Activated CD4-positive, alpha-beta T cell treated with anti-CD3 and anti-CD28 coated beads for 48 hours (primary cell): Measurements from ENCODE around the gene SLC3A2.

Experiments used
- DNase-seq: peaks from one replicate; pipeline ENCODE4 v3.0.0-alpha.2; 2020

The SLC3A2 gene

GRCh38 chr11:62911137-62912130 is 30.7 kb downstream of the SLC3A2 start:
- DNase-seq, result no peak

GRCh38 chr11:62912268-62912667 is 31.6 kb downstream of the SLC3A2 start:
- no peak for DNase-seq

- DNase-seq, result no peak
Observed at GRCh38 chr11:62914416-62914815, 33.7 kb downstream of the SLC3A2 start.

GRCh38 chr11:62917906-62918502 is 37.3 kb downstream of the SLC3A2 start:
- DNase-seq, result no peak

GRCh38 chr11:62918531-62918930 is 37.8 kb downstream of the SLC3A2 start:
- DNase-seq, result no peak

- DNase-seq, result no peak
Observed at GRCh38 chr11:62919476-62919875, 38.8 kb downstream of the SLC3A2 start.

- DNase-seq, result no peak
Observed at GRCh38 chr11:62919898-62920640, 39.4 kb downstream of the SLC3A2 start.

- no peak for DNase-seq
Observed at GRCh38 chr11:62921201-62921572, 40.5 kb downstream of the SLC3A2 start, which contains the start of gene CHRM1. Gene CHRM1 (minus strand): TSS chr11:62921363. CDS start chr11:62911100, 10,263 bp downstream.

- DNase-seq, result no peak
Observed at GRCh38 chr11:62921573-62922188, 41.0 kb downstream of the SLC3A2 start.

GRCh38 chr11:62922189-62922589 is 41.5 kb downstream of the SLC3A2 start:
- no peak for DNase-seq

GRCh38 chr11:62922653-62923431 is 42.1 kb downstream of the SLC3A2 start:
- DNase-seq, result peak; percentile 68

GRCh38 chr11:62923601-62924411 is 43.1 kb downstream of the SLC3A2 start:
- peak; percentile 29 for DNase-seq

- no peak for DNase-seq
Observed at GRCh38 chr11:62925308-62925707, 44.6 kb downstream of the SLC3A2 start.

- DNase-seq, result no peak
Observed at GRCh38 chr11:62925745-62926679, 45.3 kb downstream of the SLC3A2 start.

- DNase-seq, result no peak
Observed at GRCh38 chr11:62926680-62927455, 46.2 kb downstream of the SLC3A2 start.

GRCh38 chr11:62928011-62928410 is 47.3 kb downstream of the SLC3A2 start:
- DNase-seq, result no peak

- no peak for DNase-seq
Observed at GRCh38 chr11:62930157-62930556, 49.5 kb downstream of the SLC3A2 start.

- DNase-seq, result no peak
Observed at GRCh38 chr11:62930666-62931065, 50.0 kb downstream of the SLC3A2 start.
